T47D (cell line): ENCODE measurements around the gene CABP7.

Experiments
- DNase-seq, 2 experiments: peaks; one replicate each; pipeline versions ENCODE4 v3.0.0 to v3.0.0-alpha.2; 2011 to 2012; ENCODE audit warnings: low read depth in 1 of 2, low spot score in 1 of 2
- JUND ChIP-seq: IDR thresholded peaks from 2 replicates; pipeline ENCODE4 v1.6.1; 2012; ENCODE audit warnings: low read depth
- in situ Hi-C: cut with HindIII; loops from 2 replicates; pipeline ENCODE4 v1.10.0; 2016; ENCODE audit warnings: low sequenced_read_pairs, low pct_unique_long_range_greater_than_20kb

The CABP7 gene

DNA sequence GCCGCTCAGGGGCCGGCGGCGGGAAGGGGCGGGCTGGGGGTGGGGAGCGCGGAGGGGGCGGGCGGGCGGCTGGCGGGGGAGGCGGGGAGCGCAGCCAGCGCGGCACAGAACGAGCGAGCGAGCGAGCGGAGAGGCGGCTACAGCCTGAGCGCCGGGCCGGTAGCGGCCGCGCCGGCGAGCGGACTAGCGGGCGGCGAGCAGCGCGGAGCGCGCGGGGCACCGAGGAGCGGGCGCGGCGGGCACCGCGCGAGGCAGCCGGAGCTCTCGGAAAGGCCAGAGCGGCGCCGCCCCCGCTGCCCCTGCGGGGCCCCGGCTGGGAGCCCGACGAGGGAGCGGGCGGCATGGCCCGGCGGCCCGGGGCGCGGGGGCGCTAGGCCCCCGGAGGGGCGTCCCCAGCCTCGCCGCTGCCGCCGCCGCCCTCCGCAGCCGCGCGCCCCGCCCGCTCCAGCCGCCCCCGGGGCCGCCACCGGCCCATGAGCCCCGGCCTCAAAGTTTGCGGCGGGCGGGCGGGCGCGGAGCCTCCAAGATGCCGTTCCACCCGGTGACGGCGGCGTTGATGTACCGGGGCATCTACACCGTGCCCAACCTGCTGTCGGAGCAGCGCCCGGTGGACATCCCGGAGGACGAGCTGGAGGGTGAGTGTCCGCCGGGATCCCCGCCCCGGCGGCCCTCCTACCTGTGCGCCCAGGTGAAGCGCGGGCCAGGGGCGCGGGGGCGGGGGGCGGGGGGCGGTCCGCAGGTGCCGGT, at the start of gene CABP7:
Gene CABP7, plus strand, starts transcription at position 105 of the 747 bp plus-strand sequence. Its CDS starts 422 bp downstream, at position 527.
- DNase-seq, result no peak
- in situ Hi-C loops, result no loop called here
- TF ChIP-seq JUND, result no peak

GRCh38 chr22:29670626-29671025, 49.2 kb upstream of the CABP7 start:
- in situ Hi-C loops, result no loop called here
- DNase-seq, result no peak
- TF ChIP-seq JUND, result no peak

DNA sequence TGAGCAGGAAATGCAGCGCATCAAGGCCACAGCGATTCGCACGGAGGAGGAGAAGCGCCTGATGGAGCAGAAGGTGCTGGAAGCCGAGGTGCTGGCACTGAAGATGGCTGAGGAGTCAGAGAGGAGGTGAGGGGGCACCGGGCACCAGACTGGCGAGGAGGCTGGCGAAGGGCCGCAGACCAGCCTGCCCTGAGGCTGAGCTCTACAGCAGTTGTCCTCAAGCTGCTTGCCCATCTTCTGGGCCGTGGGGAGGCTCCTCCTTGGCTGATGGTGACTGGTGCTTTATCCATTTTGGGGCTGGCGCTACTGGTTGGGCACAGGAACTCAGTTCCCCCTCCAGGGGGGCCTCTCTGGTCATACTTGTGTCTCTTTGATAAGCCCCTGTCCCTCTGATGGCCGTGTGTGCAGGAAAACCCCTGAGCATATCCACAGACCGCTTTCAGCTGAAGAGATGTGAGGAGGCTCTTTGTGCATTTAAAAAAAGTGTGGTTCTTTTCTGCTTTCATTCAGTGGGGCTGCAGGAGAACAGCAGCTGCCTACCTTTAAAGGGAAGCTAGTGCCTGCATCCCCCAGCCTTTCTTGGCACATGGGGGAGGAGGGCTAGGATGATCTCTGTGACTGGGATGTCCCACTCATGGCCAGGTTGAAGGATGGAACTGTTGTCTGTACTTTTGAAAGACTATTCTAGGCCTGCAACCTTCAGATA, 46.3 kb upstream of the CABP7 start:
- no peak for DNase-seq
- no peak for TF ChIP-seq JUND
- in situ Hi-C loops, result no loop called here

GRCh38 chr22:29674121-29674520, 45.7 kb upstream of the CABP7 start:
- in situ Hi-C loops, result no loop called here
- no peak for TF ChIP-seq JUND
- DNase-seq, result no peak

DNA sequence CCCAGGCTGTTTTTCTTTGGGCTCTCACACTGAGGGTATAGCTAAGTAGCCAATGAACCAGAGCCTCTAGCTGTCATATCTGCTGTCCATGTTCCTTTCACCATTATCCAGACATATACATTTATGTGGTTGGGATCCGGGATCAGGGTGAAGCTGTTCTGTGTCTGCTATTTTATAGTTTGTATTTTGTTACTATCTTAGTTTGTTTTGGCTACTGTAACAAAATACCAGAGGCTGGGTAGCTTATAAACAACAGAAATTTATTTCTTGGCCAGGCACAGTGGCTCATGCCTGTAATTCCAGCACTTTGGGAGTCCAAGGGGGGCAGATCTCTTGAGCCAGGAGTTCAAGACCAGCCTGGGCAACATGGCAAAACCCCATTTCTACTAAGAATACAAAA, 40.5 kb upstream of the CABP7 start:
- TF ChIP-seq JUND, result no peak
- in situ Hi-C loops, result no loop called here
- no peak for DNase-seq

GRCh38 chr22:29683536-29683935, 36.3 kb upstream of the CABP7 start:
- DNase-seq, result no peak
- no peak for TF ChIP-seq JUND
- in situ Hi-C loops, result no loop called here

- in situ Hi-C loops, result no loop called here
- no peak for TF ChIP-seq JUND
- no peak for DNase-seq
Measured at GRCh38 chr22:29684244-29684643, 35.6 kb upstream of the CABP7 start.

- DNase-seq, result no peak
- in situ Hi-C loops, result no loop called here
- no peak for TF ChIP-seq JUND
Measured at GRCh38 chr22:29689206-29689879, 30.5 kb upstream of the CABP7 start.

GRCh38 chr22:29689880-29690213, 30.0 kb upstream of the CABP7 start:
- TF ChIP-seq JUND, result no peak
- peak in 1 of 2 experiments; percentile 39 for DNase-seq
- in situ Hi-C loops, result no loop called here

DNA sequence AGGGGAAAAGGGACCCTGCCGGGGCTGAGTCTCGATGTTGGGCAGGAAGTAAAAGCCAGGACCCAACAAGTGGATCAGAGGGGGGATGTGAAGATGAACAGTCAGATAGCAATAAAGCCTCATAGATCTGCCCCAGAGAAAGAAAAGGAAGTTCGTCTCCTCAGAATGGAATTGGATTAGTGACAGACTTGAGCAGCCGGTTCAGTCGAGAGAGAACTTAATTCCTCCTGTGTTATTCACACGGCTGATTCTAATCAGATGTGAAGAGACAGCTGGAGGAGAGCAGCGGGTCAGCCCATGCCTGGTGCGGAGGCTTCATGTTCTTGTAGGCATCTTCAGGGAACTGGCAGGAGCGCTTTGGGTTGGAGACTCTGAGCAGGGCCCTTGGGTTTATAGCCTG, 29.3 kb upstream of the CABP7 start:
- in situ Hi-C loops, result no loop called here
- no peak for TF ChIP-seq JUND
- DNase-seq, result peak in 1 of 2 experiments; percentile 50

- peak in 1 of 2 experiments; percentile 42 for DNase-seq
- in situ Hi-C loops, result no loop called here
Measured at GRCh38 chr22:29691636-29692326, 28.0 kb upstream of the CABP7 start.

DNA sequence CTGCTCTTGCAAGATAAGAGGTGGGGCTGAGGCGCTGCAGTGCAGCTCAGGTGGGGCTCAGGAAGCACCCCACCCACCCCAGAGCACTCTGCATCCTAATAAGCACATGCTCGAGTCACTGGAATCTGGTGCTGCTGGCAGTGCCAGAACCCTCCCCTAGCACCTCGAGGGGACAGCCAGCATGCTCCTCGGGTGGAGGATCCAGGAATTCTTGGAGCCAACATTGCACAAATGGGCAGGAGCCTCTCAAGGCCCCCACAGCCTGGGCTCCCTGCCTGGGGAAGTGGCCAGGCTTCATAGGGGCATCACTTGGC, 27.5 kb upstream of the CABP7 start:
- TF ChIP-seq JUND, result no peak
- in situ Hi-C loops, result no loop called here
- no peak for DNase-seq

More at GRCh38 chr22:29691636-29692326, 28.0 kb upstream of the CABP7 start:
- TF ChIP-seq JUND, result no peak

- in situ Hi-C loops, result no loop called here
- no peak for TF ChIP-seq JUND
Measured at GRCh38 chr22:29693161-29693560, 26.6 kb upstream of the CABP7 start.

More at GRCh38 chr22:29693161-29693560, 26.6 kb upstream of the CABP7 start:
- DNase-seq, result no peak
